GM10847 (cell line): ENCODE results near the gene SLC38A9.

ENCODE experiments used
- POLR2A ChIP-seq: IDR thresholded peaks from 2 replicates; pipeline ENCODE4 v1.6.1; 2011; ENCODE audit not compliant: insufficient read length; ENCODE audit errors: extremely low read depth

The SLC38A9 gene

GRCh38 chr5:55681301-55681700 is 30.8 kb downstream of the SLC38A9 start:
- TF ChIP-seq POLR2A, result no peak

DNA sequence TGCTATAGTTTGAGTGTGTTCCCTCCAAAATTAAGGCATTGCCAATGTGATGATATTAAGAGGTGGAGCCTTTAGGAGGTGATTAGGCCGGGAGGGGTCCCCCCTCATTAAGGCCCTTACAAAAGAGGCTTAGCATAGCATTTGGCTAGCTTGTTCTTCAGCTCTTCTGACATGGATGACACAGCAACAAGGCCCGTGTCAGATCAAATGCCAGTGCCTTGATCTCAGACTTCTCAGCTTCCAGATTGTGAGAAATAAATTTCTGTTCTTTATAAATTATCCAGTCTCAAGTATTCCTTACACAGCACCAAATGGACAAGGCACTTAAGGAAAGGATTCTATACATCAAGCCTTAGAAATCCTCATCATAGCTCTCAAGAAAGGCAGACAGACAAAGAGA is 31.8 kb downstream of the SLC38A9 start:
- no peak for TF ChIP-seq POLR2A

DNA sequence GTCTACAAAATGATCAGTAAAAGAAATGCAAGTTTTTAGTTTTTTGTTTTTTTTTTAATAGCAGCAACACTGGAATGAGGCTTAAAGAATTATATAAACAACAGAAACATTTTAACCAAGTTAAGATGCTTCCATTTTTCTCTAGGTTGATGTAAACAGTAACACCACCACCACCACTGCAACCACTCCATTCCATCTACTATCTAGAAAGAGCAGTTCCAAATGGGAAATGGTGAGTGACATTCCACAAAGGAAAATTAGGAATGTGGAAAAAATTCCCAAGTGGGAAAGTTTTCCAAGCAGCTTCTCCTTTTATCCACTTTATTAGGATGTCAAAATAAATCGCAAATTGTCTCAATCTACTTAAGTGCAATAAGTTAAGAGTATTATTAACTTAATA is 32.6 kb downstream of the SLC38A9 start:
- TF ChIP-seq POLR2A, result no peak

DNA sequence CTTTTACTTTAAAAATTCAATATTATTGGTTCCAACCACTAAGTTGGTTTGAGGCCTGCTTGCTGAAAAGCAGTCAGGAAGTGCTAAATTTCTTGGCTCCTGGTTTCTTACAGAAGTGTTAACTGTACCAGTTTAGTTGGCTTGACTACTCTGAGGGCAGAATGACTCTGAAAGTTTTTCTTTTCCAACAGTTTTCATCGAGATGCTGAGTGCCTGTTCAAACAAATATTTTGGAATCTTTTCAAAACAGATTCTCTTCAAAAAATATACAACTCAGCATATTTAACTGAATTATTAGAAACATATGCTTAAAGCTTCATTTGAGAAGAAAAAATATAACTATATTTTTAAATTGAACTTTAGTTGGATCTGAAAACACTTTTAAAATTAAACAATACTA is 37.0 kb downstream of the SLC38A9 start:
- TF ChIP-seq POLR2A, result no peak

DNA sequence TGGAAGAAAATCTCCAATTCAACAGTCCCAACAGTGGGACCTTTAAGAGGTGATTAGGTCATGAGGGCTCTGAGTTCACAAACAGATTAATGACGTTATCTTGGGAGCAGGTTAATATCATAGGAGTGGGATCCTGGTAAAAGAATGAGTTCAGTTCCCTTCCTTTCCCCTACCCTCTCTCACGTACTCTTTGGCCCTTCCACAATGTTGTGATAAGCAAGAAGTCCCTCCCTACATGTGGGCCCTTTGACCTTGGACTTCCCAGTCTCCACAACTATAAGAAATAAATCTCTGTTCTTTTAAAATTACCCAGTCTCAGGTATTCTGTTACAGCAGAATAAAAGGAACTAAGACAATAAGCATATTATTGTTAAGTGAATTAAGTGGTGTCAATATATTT is 37.8 kb downstream of the SLC38A9 start:
- TF ChIP-seq POLR2A, result no peak

DNA sequence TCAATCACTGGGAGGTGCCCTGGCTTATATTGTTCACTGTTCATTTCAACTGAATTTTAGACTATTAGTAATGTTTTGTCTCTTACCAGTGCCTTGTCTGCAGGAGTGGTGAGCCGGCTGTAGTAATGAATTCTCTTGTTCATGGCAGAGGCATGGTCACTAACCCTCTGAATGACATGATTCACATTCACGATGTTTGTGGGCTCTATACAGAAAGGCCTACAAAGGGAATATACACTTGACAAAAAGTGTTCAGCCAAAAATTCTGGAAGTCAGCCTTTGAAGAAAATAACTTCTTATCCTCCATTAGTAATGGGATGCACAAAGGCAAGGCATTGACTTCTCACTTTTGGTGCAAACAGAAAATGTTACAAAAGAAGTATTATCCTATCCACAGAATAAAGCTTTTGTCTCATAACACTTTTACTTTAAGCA is 39.6 kb downstream of the SLC38A9 start:
- no peak for TF ChIP-seq POLR2A

DNA sequence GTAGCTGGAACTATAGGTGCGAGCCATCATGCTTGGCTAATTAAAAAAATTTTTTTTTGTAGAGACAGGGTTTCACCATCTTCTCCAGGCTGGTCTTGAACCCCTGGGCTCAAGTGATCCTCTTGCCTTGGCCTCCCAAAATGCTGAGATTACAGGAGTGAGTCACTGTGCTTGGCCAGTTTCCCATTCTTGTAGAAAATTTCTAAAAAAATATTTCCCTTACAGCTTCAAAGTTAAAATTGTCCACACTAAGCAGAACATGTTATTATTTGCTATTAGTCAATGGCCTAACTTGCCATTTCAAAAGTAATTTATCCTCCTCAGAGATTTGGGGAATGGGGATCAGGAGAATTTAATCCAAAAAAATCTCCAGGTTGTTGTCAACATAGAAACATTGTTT is 40.1 kb downstream of the SLC38A9 start:
- TF ChIP-seq POLR2A, result no peak

GRCh38 chr5:55668356-55668755 is 43.8 kb downstream of the SLC38A9 start:
- no peak for TF ChIP-seq POLR2A

DNA sequence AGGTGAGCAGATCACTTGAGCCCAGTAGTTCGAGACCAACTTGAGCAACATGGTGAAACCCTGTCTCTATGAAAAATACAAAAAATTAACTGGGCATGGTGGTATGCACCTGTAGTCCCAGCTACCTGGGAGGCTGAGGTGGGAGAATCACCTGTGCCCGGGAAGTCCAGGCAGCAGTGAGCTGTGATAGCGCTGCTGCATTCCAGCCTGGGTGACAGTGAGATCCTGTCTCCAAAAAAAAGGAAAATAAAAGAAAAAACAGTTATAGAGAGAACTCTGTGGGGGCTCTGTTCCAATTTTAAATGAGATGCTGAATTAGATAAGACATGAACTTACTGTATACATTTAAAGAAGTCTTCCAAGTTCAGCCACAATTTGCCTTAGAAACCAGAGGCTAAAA is 44.2 kb downstream of the SLC38A9 start:
- TF ChIP-seq POLR2A, result no peak

DNA sequence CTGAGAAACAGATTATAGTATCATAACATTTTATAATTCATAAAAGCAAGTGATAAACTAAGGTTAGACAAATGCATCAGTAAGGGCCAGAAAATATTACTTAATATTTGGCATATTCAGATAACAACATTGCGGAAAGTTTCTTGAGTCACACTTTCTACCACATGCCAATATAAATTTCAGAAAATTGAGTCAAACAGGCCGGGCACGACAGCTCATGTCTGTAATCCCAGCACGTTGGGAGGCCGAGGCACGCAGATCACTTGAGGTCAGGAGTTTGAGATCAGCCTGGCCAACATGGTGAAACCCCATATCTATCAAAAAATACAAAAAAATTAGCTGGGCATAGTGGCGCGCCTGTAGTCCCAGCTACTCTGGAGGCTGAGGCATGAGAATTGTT is 47.1 kb downstream of the SLC38A9 start:
- no peak for TF ChIP-seq POLR2A

- TF ChIP-seq POLR2A, result no peak
These were observed 54.7 kb downstream of the SLC38A9 start for GRCh38 chr5:55657443-55657842.

- no peak for TF ChIP-seq POLR2A
These were observed 61.7 kb downstream of the SLC38A9 start for GRCh38 chr5:55650386-55650785.

GRCh38 chr5:55649963-55650362 is 62.2 kb downstream of the SLC38A9 start:
- TF ChIP-seq POLR2A, result no peak

- no peak for TF ChIP-seq POLR2A
These were observed 66.8 kb downstream of the SLC38A9 start for GRCh38 chr5:55645304-55645703.

DNA sequence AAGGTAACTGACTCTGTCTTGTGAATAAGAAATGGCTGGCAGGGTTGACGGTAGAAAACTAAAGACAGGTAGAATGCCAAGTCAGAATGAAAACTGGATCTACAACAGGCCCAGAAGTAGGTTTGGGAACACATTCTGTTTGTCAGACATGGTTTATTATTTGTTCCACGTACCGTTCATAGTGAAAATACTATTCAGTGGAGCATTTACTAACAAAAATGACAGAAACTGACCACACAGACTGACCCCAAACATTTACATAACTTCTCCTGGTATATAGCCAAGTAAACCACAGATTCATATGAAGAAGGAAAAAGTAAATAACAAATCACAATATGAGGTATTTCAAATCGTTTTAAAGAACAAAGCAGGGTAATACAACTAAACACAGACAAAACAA is 73.7 kb downstream of the SLC38A9 start:
- TF ChIP-seq POLR2A, result no peak

DNA sequence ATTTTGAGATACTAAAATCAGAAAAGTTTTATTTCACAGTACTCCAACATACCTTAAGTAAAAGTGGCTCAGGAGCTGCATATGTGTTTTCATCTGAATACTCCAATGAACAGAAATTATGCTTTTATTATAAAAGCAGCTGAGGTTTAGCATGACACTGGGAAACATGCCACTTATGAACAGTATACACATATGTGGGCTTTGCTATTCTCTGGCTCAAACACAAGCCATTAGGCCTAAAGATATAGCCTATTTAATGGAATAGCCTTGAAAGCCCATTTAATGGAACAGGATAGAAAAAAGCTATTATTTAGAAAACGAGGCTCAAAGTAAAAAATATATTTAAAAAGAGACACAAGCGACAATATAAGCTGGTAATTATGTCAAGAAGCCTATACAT is 74.1 kb downstream of the SLC38A9 start:
- no peak for TF ChIP-seq POLR2A

DNA sequence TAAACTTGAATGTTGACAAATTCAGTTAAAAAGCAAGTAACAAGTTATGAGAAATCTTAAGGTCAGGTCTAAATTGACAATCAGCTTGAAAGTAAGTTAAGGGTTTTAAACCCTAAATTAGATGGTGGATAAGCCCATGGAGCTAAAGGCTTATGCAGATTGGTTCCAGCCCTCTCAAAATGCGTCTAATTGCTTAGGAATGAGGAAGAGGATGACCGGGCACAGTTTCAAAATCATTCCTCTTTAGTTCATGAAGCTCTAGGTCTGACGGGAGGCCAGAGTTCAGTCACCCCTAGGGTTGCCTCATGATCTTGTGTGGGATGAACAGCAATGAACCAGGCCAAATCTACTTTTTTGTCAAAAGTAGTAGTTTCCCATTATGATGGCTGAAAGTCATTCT is 75.4 kb downstream of the SLC38A9 start:
- TF ChIP-seq POLR2A, result no peak

- no peak for TF ChIP-seq POLR2A
These were observed 75.9 kb downstream of the SLC38A9 start for GRCh38 chr5:55636177-55636576.
